ENCODE results near the gene RNF167.

RNF167 gene

GRCh38 chr17:4940555-4941318 lies 669 bp downstream of the RNF167 start:
- peak; percentile 64 for DNase-seq

GRCh38 chr17:4941319-4941610 lies 1.2 kb downstream of the RNF167 start:
- DNase-seq: no peak

GRCh38 chr17:4942760-4943508 lies 2.9 kb downstream of the RNF167 start:
- no peak for DNase-seq

DNA sequence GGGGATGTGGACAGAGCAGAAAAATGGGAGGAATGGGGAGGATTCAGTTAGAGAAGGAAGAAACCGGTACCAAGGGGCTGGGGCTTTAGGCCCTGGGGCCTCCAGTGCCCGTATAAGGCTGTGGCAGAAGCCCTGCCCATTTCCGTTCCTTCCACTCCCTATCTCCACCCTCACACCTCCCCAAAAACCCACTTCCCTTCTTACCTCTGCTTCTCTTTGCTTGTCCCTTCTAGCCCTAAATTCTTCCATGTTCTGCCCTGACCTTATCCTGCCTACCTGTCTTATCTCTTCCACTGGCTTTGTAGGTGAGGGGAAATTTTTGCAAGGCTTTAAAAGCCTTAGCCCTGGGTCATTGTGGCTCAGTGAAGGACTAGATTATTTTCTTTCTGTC lies 4.1 kb downstream of the RNF167 start:
- peak; percentile 75 for DNase-seq

- peak; percentile 62 for DNase-seq
Observed at GRCh38 chr17:4944554-4945175, 4.6 kb downstream of the RNF167 start.

DNA sequence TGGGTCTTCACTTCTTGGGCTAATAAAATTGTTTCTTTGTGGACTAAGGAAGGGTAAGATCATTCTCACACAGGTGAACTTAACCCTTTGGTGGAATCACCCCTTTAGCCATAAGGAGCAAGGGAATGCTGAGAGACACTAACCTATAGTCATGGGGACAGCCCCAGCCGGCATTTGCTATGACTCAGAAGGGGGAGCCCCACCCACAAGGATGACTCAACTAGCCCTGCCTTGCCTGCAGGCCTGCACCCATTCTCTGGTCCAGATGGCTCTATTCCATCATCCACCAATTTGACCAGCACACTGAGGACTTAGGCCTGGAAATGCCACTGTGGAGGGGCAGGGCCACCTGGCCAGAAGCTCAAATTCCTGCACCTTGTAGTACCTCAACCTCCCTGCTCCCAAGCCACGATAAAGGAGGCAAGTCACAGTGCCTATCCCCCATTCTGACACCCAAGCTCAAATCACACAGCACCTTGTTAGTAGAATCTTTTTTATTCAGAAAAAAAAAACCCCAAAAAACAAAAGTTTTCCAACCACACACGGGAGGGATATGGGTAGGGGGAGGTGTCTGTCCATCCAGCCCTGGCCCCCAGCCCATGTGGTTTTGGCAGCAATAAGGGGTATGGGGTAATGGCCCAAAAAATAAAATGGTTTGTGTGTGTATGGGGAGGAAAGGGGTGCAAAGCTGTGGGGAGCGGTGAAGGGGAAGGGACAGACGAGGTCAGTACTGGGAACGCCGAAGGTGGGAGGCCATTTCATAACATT lies 5.3 kb downstream of the RNF167 start:
- DNase-seq: peak; percentile 92

DNA sequence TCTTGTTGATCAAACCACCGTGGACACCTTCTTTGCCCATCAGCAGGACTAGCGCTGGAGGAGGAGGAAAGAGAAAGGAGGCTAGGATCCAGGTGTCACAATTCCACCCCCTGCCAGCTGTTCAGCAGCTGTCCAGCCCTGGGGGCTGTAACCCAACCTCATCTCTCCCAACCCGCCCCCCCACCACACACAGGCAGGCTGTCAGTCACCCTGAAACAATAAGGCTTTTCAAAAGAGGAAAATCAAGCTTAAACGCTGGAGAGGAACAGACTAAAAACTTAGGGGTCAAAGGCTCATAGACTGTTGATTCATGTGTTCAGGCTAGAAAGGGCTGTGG lies 5.8 kb downstream of the RNF167 start:
- DNase-seq: no peak

DNA sequence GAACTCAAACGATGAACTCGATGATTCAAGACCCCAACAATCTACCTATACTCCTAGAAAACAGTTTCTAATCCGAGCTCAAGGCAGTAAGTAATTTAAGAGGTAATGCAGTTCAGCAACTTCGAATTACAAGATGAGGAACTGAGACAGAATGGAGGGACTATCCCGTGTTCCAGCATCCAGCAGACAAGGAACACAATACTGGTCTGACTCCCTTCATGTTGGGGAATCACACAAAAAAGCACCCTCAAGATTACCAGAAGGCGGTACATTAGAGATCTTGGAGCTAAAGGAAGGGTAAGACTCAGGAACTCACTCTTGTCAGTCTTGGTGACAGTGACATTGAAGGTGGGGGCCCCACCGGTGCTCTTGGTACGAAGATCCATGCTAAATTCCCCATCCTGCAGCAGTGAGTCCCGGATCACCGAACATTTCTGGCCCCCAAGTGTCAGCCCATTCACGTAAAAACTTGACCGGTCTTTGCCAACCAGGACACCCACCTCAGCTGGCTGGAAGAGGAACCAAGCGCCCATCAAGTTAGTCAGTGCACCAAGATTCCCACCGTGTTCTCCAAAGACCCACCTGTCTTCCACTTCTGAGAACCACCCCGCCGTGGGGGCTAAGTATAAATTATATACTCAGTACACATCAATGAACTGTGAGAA lies 6.4 kb downstream of the RNF167 start:
- DNase-seq: no peak

GRCh38 chr17:4947010-4947410 lies 6.9 kb downstream of the RNF167 start:
- DNase-seq: no peak

DNA sequence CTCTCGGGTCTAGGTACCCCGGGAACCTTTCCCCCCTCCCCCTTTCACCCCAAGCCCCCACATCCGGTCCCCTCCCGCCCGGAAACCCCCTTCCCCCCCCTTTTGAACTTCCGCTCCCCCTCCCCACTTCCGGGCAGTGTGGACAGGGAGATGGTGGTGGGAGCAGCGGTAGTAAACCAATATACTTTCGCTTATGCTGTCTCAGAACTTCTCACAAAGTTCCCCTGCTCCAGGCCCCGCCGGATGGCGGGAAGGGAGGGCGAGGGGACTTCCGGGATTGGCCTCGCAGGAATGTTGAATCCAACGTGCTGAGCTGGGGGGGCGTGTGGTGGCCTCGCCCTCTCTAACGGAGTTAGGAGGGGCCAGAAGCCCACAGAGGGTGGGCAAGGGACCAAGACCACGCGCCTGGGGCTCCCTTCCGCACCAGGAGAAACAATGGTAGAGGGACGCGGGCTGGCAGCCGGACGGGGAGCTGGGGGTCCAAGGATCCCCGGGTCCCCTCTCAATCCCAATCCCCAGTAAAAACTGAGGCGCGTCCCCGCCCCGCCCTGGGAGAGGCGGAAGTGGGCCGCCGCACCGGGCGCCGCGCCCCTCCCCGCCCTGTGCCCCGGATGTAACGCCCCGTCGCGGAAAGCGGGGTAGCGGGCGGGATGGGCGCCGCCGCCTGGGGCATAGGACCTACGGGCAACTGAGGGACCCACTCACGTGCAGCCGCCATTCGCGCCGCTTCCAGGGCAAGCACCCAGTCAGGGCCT lies 7.5 kb downstream of the RNF167 start:
- peak; percentile 80 for DNase-seq

GRCh38 chr17:4948166-4948930 lies 8.3 kb downstream of the RNF167 start, which contains the start of gene PFN1:
Gene PFN1, minus strand, starts transcription at chr17:4948530. Its CDS starts 136 bp downstream, at chr17:4948394.
- peak; percentile 95 for DNase-seq

DNA sequence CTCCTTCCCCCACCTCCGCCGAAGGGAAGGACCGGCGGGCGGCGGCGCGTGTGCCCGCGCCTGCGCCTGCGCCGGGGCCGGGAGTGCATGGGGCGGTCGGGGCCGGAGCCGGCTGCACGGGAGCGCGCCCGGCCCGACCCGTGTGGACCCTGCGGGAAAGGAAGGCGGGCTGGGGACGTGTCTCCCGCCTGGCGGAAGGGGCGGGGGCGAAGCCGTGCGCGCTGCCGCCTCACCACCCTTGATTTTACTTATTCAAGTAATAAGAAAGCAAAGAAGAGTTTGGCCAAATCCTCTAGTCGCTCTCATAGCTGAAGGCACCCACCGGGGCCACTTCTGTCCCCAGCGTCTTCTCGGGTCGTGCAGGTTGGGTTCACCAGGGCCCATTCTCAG lies 8.9 kb downstream of the RNF167 start:
- DNase-seq: peak; percentile 84

DNA sequence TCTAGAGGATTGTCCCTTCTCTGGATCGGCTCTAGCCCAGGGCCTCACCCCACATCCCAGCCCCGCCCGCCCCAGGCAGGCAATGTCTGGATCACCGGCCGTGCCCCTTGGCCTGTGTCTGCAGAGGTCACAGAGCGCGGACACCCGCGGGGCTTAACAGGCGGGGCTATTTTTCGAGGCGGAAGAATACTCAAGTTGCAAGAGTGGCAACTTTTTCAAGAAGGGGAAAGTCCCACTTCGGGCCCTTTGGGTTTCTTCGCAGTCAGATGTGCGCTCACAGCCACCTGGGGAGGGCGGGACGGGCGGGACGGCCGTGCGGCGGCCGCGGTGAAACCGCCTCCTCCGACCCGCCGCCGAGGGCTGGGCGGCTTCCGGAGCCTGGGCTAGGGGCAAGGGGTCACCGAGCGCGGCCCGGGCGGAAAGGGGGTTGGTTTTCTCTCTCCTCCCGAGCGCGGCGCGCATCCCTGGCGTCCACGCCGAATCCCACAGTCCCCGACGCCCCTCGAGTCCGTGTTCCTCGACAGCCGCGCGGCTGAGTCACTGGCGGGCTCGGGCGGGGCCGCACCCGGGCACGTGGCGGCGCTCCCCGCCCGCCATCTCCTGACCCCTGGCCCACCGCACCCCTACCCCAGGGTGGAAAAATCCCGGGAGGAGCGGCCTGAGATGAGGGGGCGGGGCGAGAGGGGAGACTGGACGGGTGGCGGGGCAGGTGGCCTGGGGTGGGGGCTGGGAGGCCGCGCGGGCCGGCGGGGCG lies 9.4 kb downstream of the RNF167 start:
- DNase-seq: peak; percentile 89

DNA sequence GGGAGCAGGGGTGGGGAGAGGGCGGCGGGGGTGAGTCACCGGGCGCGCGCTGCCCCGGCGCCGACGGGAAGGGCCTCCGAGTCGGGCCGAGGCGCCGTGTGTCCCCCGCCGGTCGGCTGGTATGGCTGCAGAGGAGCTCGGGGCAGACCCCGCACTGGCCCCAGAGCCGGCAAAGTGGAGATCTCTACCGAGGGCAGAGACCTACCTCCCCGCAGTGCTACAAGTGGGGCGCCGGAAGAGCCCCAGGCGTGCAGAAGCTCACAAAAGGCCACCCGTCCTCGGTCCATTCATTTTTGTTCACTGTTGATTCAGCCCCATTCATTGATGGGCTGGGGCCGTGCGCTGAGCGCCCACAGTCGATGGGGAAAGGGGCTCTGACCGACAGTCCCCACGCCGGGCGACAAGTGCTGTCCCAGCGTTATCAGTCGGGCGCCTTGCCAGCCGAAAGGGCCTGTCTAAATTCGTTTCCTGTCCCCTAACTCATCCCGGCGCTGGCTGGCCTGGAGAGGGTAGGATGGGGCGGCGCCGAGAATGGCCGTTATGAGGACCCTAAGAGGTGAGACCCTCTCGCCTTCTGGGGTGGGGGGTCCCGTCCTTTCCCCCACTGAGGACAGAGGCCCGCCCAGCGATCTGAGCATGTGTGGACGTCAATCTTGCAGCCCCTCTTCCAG lies 10.1 kb downstream of the RNF167 start:
- DNase-seq: peak; percentile 62

GRCh38 chr17:4950746-4951204 lies 10.7 kb downstream of the RNF167 start, which contains the start of gene ENO3:
Gene ENO3, plus strand, starts transcription at chr17:4951119. Its CDS starts 711 bp downstream, at chr17:4951830.
- no peak for DNase-seq

GRCh38 chr17:4951486-4951885 lies 11.4 kb downstream of the RNF167 start:
- DNase-seq: no peak

DNA sequence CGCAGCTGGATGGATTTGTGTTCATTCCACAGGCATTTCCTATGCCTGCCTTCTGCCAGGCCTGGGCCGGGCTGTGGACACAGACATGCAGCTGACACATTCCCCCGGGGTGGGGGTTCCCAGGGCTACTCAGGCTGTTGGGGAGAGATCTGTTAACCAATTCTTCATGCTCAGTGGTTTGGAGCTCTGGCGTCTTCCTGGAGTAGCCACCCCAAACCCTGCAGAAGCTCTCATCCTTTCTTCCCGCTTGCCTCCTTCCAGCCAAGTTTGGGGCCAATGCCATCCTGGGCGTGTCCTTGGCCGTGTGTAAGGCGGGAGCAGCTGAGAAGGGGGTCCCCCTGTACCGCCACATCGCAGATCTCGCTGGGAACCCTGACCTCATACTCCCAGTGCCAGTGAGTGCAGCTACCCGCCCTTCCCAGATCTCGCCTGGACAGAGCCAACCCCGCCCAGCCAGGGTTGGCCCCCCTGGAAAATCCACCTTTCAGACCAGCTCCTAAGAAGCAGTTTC lies 13.4 kb downstream of the RNF167 start:
- no peak for DNase-seq

DNA sequence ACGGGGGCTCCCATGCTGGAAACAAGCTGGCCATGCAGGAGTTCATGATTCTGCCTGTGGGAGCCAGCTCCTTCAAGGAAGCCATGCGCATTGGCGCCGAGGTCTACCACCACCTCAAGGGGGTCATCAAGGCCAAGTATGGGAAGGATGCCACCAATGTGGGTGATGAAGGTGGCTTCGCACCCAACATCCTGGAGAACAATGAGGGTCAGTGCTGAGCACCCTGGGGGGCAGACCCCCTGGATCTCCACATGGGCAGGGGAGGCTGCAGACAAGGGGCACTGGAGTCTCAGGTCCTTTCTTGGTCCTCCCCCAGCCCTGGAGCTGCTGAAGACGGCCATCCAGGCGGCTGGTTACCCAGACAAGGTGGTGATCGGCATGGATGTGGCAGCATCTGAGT lies 15.0 kb downstream of the RNF167 start:
- no peak for DNase-seq

DNA sequence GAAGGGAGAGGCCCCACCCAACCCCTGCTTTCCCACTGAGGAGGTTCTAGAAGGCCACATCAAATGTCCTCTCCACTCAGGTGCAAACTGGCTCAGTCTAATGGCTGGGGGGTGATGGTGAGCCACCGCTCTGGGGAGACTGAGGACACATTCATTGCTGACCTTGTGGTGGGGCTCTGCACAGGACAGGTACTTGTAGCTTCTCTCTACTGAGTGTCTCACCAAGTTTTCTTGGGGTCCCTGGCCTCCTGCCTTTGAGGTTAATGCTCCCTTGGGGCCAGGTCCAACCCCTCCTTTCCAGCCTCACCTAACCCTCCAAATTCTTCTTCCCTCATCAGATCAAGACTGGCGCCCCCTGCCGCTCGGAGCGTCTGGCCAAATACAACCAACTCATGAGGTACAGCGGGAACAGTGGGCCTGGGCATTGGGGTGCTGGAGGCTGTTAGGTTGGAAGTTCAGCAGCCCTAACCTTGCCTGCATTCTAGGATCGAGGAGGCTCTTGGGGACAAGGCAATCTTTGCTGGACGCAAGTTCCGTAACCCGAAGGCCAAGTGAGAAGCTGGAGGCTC lies 16.5 kb downstream of the RNF167 start:
- peak; percentile 66 for DNase-seq

Measured in stimulated activated CD4-positive, alpha-beta T cell treated with anti-CD3 and anti-CD28 coated beads, Interleukin-15, amount 100 ng/mL, for 24 hours (primary cell).